NCI-H748 (cell line): Measurements from ENCODE around the gene PRDM15.

Experiments used
- DNase-seq: peaks from one replicate; lab custom pipeline; 2025; ENCODE audit not compliant: unreplicated experiment; lab: John Stamatoyannopoulos, UW

PRDM15 gene

DNA sequence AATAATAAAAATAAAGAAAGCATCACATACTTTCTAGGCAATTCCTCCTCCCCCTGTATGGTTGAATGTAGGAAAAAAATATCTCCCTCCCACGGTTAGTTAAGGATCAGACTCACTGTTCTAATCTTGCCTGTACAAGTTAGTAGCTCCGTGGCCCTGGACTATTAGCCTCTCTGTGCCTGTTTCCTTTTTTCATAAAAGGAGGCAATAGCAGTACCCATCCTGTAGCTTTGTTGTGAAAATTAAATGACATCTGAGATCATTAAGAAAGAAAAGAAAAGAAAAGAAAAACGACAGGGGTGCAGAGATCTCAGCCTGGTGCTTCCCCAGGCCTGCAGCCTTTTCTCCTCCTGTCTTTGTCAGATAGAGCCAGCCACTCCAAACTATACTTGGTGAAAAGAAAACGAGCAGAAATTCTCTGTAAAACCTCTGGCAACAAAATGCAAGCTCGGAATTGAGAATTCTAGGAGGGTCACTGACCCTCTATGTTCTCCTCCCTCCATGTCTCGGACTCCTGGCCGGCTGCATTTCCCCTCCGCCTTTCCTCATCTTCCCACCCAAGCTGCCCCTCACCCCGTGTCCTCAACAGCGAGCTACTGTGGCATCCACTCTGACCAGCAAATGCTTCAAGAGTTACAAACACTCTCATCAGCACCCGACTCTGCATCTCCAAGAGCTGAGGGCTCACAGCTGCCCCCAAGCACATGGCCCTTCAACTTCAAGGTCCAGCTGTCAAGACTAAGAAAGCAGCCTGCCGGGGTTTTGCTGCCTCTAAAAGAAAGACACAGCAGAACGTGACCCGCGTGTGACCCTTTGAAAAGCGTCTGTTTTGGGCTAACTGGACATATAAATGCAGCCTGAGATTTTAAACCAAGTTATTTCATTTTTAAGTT lies 125.9 kb downstream of the PRDM15 start:
- no peak for DNase-seq

DNA sequence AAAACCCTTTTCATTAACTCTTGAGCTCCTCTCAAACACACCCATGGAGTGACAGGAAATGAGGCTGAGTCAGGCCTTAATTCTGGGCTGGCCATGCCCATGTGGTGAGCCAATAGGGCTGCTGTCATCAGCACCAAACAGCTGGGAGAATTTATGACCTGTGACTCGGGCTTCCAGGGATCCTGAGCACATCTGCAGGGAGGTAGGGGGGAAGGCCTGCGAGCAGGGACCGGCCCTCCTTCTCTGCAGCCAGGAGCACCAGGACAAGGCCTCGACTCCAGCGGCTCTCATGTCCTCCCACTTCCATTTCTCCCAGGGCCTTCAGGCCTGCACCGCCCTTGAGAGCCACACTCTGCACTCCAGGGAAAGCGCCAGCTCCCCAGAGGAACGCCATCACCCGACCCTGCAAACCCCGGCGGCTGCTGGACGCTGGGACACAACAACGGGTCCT lies 126.9 kb downstream of the PRDM15 start:
- DNase-seq: no peak

DNA sequence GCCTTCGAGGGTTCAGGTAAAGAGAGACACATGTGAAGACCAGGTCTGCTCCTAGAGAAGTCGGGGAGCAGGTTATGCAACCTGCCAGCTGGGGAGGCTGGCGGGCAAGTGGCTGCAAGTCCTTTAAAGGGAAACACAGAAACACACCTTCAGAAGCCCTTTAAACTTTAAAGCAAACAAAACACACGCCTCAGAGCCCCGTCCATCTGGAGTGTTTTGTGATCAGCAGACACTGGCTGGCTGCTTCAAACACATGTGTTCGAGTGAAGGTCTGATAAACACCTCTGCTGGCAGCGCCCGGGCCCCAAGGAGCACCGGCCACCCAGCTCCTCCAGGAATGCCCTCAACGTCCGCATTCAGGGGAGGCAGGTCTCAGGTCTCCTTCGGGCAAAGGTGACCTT lies 127.5 kb downstream of the PRDM15 start:
- DNase-seq: peak; percentile 4

DNA sequence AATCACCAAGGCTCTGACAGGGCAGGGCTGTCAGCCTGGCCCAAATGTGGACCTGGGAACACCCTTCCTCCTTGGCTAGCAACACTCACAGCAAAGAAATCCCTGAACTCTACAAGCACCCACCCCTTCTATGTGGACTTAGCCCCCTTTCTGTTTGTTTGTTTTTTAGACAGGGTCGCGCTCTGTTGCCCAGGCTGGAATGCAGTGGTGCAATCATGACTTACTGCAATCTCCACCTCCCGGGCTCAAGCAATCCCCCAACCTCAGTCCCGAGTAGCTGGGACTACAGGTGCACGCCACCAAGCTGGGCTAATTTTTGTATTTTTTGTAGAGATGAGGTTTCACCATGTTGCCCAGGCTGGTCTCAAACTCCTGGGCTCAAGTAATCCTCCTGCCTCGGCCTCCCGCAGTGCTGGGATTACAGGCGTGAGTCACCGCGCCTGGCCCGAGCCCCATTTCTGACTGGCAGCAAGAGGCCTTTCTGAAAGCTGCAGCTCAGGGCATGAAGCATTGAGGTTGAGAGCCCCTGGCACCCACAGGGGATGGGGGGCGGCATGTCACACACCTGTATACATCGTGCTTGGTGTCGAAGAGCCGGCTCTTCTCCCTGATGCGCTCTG lies 128.5 kb downstream of the PRDM15 start:
- no peak for DNase-seq

DNA sequence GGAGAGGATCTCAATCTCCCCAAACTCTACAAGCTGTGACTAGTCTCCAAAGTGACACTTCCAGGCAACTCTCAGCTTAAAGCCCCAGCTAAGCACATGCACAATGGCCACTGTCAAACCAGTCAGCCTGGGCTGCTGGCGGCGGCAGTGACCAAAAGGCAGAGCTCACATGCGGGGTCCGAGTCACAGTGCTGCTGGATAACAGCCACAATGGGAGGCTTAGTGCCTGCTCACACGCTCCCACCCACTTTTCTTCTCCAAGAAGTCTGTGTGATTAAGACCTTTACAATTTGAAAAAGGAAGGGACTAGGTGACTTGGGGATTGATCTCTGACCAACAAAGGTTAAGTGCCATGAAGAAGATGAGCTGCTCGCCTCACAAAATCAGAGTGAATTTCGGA lies 129.1 kb downstream of the PRDM15 start:
- no peak for DNase-seq

DNA sequence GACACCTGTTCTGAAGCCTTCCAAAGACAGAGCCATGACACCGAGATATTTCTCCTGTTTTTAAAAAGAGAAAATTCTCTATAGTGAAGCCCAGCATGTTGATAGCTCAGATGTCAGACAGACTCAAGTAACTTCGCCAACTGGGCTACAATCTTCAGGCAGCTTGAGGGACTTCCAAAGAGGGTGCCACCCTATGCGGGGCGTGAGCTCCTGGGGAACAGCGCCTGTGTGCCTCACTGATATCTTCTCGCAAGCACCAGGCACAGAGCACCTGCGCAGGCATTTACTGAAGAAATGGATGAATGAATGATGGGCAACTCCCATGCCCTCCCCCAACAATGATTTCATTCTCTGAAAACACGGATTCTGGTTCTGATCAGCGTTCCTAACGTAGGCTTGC lies 129.9 kb downstream of the PRDM15 start:
- no peak for DNase-seq
